Occipital lobe (tissue), 3 donors: ENCODE results near the gene TMPRSS12. TPM values are rescaled to one million over a fixed set of nuclear protein-coding genes. Genes with fewer than 3 reads are reported as not detected.
"Not testable (repeated sequence)": the region's sequence is repeated elsewhere in the genome, so short reads cannot be mapped to it uniquely, and the experiment has no call there.

ENCODE experiments used
- DNase-seq: peaks from one replicate; lab custom pipeline; 2025; lab: John Stamatoyannopoulos, UW
- small RNA-seq: library from RNA; depleted of rRNA; stranded (forward); fragments of <200 nt; gene quantifications from one replicate; pipeline ENCODE3, GENCODE V24; 2014
- total RNA-seq: library from RNA; depleted of rRNA; stranded (reverse); fragments of >200 nt; gene quantifications from one replicate; pipeline ENCODE4 v1.2.3, GENCODE V29; 2014

The TMPRSS12 gene
- total RNA-seq, 1 donor from 2014 or later, result not detected

DNA sequence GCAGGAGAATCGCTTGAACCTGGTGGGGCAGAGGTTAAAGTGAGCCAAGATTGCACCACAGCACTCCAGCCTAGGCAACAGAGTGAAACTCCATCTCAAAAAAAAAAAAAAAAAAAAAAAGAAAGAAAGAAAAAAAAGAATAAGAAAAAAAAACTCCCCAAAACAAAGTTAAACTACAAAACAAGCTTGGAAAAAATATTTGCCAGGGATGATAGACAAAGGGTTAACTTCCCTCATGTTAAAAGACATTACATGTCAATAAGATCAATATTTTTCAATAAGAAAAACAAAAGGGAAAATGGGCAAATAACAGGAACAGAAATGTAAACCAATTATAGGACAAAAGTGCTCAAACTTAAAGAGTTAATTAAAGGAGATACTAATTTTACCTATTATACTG, 83.2 kb downstream of the TMPRSS12 start:
- DNase-seq, result no peak

DNA sequence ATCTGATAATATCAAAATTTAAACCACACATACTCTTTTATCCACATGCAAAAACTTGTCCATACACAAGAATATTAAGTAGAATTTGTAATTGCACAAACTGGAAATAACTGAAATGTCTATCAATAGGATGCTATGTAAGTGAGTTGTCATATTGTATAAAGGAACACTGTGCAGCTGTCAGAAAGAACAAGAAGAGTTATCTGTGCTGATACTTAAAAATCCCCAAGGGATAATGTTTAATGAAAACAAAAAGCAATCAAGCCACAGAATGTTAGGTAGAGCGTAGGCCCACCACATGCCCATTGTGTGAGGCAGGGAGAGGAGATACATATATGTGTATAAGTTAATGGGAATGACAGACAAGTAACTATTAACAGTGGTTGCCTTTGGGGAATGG, 83.7 kb downstream of the TMPRSS12 start:
- no peak for DNase-seq

DNA sequence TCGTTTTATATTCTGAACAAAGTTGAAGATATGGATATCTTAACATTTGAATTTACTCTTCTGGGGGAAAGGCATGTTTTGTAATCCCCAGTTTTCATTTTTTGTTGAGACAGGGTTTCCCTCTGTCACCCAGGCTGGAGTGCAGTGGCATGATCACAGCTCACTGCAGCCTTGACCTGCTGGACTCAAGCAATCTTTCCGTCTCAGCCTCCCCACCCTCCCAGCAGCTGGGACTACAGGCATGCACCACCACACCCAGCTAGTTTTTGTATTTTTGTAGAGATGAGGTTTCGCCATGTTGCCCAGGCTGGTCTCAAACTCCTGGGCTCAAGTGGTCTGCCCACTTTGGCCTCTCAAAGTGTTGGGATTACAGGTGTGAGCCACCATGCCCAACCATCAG, 84.2 kb downstream of the TMPRSS12 start:
- DNase-seq, result not testable (repeated sequence)

DNA sequence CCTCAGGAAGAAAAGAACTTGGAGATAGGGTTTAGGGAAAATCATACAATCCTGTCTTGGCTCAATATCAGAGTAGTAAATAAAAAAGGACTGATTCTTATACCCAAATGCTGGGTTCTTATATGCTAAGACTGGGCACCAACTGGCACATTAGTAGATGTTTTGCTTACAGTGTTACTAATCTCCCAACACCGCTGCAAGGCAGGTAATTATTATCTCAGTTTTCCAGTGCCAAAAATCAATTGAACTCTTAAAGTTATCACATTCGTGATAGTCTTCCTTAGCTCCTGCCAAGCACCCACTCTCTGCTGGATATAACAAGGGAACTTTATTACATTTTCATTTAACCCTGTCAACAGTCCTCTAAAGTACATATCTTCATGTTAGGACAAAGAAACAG, 84.6 kb downstream of the TMPRSS12 start:
- DNase-seq, result no peak

DNA sequence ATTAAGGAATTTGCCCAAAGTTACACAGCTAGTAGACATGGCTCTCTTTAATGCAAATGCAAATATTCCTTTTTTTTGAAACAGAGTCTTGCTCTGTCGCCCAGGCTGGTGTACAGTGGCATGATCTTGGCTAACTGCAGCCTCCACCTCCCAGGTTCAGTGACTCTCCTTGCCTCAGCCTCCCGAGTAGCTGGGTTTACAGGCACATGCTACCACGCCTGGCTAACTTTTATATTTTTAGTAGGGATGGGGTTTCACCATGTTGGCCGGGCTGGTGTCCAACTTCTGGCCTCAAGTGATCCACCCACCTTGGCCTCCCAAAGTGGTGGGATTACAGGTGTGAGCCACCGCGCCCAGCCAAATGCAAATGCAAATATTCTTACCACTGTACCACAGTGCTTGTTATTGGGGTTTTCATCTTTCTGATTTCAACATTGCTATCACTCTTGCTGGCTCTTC, 85.1 kb downstream of the TMPRSS12 start:
- no peak for DNase-seq

DNA sequence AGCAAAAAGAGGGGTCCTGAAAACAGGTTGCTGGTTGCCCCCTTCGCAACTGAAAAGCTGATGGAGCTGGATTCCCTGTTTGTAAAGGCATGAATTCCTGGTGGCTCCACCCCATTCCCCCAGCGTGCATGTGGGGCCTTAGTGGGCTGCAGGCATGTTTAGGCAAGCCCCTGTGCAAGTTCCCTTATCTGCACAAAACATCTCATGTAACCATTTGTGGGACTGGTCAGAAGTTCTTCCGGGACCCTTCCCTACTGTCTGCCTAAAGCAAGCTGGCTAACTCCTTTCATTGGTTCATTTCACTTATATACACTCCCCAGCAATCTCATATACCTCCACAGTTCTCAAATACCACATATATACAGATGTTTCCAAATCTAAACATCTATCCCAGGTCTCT, 85.7 kb downstream of the TMPRSS12 start:
- DNase-seq, result no peak

DNA sequence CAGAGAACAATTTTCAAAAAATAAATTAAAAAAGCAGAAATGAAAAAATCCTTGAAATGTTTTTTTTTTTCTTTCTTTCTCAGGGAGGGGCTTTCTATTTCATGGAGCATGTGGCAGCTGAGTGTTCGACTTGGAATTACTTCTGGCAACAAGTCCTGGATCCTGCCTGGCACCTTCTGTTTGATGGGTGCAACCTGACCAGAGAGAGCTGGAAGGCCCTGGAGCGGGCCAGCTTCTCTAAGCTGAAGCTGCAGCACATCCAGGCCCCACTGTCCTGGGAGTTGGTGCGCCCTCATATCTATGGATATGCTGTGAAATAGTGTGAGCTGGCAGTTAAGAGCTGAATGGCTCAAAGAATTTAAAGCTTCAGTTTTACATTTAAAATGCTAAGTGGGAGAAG, 87.1 kb downstream of the TMPRSS12 start:
- DNase-seq, result no peak

DNA sequence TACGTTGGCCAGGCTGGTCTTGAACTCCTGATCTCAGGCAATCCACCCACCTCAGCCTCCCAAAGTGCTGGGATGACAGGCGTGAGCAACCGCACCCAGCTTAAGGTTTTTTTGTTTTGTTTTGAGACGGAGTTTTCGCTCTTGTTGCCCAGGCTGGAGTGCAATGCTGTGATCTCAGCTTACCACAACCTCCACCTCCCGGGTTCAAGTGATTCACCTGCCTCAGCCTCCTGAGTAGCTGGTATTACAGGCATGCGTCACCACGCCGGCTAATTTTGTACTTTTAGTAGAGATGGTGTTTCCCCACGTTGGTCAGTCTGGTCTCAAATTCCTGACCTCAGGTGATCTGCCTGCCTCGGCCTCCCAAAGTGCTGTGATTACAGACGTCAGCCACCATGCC, 87.8 kb downstream of the TMPRSS12 start:
- not testable (repeated sequence) for DNase-seq

DNA sequence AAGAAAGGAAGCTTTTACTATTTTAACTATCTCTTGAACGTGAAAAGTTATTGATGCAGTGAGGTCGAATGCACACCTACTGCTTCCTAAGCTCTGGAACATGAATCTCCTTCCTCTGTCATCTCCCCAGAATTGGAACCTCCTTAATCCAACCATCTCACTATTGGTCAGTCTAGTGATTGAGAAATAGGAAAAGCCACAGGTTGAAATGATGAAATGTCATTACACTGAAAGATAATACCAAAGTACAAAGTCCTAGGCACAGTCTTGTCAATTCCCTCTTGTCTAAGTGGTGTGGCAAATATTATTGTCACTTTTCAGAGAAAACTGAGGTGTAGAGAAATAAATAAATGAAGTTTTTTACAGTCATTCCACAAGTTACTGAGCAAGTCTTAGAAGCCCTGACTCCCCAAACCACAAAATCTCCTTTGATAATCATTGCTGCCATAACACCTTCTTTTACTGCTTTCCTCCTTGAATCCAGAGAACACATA, 90.1 kb downstream of the TMPRSS12 start:
- no peak for DNase-seq

DNA sequence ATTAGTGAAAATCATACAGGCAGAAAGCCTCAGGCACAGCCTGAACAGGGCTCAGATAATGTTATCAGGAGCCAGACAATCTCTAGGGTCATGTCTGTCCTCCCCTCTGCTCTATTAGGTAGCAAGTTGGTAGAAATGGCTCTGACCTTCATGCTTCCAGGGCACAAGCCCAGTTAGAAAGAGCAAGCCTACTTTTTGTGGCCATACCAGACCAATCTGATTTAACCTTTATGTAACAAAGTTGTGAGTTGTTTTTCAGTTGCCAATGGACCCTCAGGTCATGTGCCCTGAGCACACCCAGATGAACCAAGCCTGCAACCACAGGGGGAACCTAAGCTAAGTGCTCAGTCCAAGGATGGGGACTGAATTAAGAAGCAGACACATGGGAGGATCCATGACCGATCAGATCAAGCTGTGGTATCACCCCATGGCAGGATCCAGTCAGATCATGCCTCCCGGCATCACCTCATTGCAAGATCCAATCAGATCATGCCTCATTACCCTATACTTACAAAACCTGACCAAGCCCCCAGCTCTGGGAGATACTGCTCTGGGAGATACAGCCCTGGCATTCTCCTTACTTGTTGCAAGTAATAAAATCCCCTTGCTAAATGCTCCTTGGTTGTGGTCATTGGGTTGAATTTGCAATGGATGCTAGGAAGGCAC, 90.9 kb downstream of the TMPRSS12 start:
- DNase-seq, result no peak

DNA sequence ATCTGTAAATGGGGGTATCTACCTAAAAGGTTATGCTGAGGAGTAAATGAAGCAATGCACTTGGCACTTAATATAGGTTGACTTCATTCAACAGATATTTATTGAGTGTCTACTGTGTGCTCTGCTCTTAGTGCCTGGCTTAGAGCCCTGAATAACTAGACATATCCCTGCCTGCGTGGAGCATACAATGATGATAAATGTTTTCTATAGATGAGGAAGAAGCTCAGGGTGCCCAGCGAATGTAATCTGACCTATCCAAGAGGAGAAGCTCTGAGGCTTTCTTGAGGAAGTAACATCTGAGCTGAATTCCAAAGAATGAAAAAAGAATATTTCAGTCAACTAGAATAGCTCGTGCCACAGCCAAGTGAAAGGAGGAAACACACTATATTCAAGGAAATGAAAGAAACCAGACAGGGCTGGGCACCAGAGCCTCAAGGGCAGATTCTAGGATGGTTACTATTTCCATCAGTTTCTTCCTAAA, 91.7 kb downstream of the TMPRSS12 start:
- no peak for DNase-seq

DNA sequence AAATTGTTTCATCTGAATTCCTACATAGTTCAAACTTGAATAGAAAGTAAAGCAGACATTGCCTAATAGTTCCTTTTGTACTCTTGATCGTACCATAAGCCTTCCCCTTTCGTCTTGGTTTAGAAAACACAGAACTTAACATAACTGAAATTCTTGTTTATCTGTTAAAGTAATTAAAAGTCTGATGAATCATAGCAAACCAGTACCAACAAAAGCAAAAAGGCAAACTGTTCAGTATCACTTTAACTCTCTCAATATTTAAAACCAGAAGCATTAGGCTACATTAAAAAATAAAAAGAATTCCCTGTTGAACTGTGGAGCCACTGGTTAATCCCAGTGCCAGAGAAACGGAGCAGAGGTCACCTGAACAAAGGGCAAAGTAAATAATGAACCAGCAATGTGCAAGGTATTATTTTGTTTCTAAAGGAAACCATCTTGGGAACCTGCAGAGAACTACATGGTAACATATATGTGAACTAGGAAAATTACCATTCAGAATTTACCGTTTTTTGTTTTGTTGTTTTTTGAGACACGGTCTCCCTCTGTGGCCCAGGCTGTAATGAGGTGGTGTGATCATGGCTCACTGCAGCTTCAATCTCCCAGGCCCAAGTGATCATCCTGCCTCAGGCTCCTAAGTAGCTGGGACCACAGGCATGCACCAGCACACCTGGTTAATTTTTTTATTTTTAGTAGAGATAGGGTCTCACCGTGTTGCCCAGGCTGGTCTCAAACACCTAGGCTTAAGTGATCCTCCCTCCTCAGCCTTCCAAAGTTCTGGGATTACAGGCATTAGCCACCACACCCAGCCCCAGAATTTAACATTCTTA, 92.5 kb downstream of the TMPRSS12 start:
- no peak for DNase-seq

DNA sequence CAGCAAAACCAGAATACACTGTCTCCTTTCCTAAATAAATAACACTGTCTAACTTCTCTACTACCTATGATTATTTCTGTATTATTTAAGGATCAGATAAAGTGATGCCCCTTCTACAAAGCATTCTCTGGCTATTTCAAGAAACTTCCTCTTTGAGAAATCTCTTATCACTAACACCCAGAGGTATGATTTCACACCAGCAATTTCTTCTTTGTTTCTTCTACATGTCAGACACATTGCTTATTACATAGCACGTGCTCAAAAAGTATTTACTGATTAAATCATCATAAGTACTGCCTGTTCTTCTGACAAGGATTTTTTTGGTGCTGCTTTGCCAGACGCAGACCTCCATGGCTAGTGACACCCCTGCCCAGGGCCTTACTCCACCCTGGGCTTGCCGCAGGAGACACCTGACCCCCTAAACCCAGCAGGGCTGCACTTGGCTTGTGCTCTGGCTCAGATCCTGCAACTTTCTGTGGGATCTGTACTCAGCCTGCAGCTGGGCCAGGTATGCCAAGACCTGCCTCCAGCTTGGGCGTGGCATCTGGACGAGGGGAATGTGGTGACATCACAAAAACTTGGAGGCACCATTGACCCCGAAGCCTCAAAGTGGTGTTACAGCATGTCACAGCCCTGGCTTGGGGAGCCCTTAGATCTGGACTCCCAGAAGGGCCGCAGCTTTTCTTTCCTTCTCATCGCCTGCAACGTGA, 94.2 kb downstream of the TMPRSS12 start:
- DNase-seq, result no peak

Small RNA genes within 50 kb of the gene (small RNA-seq; reads per million reads assigned to genes)
- gene AC013244.2 (not detected), gene RN7SL519P (not detected)

Other genes with a start within 250 kb of the TMPRSS12 start
- 30.3 TPM for gene ATF1, start 78.8 kb upstream of the TMPRSS12 start, total RNA-seq
- gene HIGD1C, start 109.6 kb downstream of the TMPRSS12 start, total RNA-seq, result not detected
- 96.7 TPM for gene SLC11A2, start 183.5 kb downstream of the TMPRSS12 start, total RNA-seq
- 56.8 TPM for gene LETMD1, start 205.4 kb downstream of the TMPRSS12 start, total RNA-seq
- 69.6 TPM for gene CSRNP2, start 240.7 kb downstream of the TMPRSS12 start, total RNA-seq